EH (cell line): ENCODE data around the gene NES.

Source experiments
- DNase-seq: peaks from one replicate; pipeline ENCODE4 v3.0.0-alpha.2; 2015; ENCODE audit warnings: low read depth

The NES gene

DNA sequence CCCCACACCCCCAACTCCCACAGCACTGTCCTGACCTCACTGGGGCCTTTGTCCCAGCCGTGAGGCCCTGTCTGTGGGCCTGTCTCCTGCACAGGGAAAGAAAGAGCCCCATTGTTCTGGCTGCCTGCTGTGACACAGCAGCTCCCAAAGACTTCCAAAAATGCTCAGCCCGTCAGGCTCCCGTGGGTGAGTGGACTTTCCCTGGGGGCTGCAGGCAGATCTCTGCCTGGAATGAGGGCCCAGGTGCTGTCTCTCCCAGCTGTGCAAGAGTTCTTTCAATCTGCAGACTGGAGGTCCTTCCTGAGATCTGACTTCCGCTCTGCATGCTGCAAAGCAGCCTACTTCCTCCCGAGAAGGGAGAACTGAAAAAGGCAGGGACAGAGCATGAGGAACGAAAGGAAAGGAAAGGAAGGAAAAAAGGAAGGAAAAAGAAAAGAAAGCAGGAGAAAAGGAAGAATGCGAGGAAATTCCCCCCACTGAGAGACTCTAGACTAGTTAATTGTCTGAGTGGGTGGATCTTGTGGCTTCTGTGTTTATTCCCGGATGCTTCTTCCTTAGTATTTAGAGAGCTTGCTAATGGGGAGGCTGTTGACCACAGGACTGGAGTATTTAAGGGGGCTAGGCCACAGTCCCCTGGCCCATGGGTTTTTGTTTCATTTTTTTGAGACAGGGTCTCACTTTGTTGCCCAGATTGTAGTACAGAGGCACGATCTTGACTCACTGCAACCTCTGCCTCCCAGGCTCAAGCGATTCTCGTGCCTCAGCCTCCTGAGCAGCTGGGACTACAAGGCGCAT is 15.0 kb downstream of the NES start:
- peak; percentile 71 for DNase-seq

DNA sequence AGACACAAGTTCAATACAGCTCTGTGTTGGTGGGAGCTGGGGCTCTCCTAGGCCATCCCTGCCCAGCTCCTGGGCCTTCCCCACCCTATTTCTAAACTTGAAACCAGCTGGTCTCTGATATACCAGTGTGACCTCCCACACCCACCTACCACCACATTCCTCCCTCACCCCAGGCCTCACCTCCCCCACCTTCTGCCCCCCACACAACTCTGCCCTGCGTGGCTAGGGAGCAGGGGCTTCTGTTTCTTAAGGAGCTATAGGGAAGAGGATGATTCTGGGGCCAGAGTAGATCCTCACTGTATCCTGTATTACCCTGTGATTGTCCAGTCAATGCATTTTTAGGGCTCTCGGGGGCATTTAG is 16.5 kb downstream of the NES start:
- DNase-seq: no peak

DNA sequence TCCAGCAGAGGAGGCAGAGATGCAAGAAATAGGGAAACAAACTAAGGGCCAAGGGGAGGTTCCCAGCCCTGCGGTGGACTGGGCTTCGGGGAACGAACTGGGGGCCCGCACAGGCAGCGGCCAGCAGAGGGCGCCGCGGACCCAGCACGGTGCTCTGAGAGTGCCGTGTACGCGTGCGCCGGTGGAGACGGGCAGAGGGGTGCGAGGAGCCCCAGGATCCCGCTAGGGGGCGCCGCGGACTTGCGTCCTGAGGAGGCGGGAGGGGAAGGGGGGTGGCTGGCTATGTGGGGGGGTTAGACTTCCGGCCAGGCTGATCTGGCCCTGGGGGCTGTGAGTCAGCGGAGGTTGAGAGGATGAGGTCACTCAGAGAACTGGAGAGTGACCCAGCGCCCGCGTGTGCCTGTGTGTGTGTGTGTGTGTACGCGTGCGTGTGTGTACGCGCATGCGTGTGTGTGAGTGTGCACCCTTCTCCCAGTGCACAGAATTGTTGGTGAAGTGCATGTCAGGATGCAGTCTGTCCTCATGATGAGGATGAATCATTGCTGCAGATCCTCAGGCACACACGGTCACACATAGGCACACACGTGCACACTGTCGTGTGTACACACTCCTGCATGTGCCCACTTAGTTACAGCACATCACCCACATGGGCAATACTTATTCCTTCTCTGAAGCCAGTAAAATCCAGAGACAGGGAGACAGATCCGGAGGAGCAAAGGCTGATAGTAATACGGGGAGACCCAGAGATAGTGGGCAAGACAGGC is 17.0 kb downstream of the NES start:
- peak; percentile 98 for DNase-seq

DNA sequence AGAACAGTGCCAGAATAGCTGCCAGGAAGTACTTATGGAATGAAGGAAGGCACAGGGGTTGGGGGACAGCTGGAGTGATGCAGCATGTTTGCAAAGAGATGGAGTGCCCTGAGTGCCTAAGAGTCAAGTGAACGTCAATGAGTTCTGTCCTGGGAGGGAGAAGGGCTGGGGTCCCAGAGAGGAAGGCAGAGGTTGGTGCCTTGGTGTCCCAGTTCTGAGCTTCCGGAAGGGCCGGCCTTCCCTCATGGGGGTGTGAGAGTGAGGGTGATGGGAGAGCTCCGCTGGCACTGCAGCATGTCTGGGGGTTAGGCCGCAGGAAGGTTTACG is 17.6 kb downstream of the NES start:
- no peak for DNase-seq

DNA sequence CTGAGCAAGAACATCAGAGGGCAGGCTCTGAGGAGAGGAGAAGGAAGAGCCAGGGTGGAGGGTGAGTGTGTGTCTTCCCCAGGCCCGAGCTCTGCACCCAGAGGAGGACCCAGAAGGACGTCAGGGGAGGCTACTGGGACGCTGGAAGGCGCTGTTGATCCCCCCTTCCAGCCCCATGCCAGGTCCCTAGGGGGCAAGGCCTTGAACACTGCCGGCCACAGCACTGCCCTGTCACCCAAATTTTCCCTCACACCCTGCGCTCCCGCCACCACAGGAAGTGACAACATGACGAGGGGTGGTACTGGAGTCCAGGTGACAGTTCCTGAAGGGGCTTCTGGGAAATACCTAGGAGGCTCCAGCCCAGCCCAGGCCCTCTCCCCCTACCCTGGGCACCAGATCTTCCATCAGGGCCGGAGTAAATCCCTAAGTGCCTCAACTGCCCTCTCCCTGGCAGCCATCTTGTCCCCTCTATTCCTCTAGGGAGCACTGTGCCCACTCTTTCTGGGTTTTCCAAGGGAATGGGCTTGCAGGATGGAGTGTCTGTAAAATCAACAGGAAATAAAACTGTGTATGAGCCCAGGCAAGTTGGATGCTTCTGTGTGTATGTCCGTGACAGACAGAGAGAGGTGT is 18.1 kb downstream of the NES start:
- DNase-seq: no peak

DNA sequence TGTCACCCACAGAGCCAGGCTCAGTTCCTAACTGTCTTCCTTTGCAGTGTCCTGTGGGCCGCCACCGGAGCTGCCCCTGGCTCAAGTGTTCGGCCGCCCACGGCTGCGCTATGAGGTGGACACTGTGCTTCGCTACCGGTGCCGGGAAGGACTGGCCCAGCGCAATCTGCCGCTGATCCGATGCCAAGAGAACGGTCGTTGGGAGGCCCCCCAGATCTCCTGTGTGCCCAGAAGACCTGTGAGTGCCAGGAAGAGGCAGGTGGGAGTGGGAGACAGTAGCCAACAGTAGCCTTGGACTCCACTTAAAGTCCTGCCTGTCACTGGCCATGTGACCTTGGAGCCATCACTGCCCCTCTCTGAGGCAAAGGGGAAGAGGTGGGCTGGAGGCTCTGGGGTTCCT is 18.7 kb downstream of the NES start:
- no peak for DNase-seq

DNA sequence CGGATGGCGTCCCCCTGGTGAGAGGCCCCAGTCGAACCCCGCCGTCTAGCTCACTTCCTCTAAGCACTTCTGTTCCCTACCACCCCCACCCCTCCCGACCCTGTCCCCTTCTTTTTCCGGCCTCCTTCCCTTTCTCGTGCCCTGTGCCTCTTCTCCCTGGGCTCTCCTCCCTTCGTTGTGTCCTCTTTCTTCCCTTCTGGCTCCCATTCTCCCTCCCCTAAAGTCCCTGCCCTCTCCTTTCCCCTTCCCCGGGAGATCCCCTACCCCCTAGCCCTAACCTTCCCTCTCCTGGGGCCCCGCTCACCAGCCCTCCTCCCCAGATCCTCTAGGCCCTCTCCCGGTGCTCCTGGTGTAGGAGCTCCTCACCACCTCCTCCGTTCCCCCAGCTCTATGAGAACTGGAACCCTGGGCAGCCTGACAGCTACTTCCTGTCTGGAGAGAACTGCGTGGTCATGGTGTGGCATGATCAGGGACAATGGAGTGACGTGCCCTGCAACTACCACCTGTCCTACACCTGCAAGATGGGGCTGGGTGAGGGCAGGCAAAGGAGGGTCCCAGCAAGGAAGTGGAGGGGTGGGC is 19.4 kb downstream of the NES start:
- DNase-seq: no peak

DNA sequence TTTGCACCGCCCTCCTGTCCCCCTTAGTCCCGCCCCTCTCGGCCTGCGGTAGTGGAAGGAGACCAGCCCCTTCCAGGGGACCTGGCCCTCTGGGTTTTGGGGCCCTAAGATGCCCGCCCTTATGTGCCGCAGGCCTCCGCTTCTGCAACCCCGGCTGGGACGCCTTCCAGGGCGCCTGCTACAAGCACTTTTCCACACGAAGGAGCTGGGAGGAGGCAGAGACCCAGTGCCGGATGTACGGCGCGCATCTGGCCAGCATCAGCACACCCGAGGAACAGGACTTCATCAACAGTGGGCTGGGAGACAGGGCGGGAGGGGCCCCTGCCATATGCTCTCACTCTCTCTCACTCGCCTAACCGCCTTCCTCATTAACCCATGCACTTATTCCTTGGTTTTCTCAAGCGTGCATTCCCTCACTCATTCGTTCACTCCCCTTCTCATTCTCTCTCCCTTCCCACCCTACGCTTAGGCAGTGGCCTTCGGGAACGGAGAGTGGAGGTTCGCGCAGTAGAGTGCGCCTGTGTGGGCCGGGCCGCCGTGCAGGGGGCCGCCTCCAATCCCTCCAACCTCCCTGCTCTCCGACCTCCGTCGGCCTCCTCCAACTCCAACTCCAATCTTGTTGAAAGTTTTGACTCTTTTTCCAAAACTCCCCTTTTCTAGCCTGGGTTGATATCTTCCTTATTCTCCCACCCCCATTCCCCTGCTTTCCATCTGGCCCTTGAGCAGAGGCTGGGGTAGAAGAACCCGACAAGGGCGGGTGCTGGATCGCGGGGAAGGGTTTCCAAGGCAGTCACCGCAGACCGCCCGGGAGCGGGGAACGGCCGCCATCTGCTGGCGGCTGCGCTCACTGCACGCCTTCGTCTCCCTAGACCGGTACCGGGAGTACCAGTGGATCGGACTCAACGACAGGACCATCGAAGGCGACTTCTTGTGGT is 20.1 kb downstream of the NES start:
- peak; percentile 64 for DNase-seq

DNA sequence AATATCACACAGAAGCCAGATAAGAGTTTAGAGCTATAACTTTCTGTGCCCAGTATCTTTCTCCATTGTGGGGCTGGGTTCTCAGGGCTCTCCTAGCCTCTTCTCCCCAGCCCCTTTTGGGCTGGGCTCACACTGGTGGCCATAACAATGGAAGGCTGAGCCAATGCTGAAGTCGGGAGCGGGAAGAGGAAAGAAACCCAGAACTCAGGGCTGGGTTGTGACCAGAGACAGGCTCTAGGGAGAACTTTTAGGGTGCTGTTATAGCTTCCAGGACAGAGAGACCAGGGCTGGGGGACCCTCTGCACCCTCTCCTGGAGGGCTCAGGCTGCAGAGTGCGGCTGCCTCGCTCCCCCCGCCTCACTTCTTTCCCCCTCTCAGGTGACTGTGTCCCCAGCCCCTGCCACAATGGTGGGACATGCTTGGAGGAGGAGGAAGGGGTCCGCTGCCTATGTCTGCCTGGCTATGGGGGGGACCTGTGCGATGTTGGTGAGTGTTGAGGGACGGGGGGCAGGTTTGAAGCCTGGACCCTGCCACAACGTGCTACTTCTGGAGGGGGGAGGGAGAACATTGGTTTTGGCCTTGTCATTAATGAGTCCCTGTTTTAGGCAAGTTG is 21.2 kb downstream of the NES start:
- no peak for DNase-seq

DNA sequence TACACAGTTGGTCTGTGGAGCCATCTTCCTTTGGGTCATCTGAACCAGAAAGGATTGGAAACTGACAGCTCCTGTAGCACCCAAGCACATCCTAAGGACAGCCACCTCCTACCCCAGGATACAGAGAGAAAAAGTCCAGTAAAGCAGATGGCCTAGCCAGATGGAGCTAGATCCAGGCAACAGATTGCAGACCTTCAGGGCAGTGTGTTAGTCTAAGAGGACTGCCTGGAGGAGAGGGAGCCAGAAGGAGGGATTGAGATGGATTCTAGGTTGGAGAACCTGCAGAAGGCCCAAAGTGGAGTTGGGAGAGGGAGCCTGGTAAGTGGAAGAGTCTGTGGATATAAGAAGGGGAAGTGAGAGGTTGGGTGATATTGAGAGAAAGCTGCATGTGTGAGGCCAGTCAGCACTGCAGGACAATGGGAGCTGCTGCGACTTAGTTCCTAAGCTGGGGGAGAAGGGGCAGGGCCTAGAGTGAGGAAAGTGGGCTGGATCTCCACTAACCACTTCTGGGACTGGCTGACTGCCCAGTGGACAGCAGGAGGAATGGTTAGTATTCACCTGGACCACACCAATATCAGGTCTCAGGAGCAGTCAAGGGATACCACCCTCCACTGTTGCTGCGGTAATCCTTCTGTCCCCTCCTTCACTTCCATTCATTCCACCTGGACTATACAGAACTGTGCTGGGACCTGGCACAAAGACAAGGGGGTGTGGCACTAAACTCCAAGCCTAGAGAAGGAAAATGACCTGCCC is 21.9 kb downstream of the NES start:
- DNase-seq: no peak

DNA sequence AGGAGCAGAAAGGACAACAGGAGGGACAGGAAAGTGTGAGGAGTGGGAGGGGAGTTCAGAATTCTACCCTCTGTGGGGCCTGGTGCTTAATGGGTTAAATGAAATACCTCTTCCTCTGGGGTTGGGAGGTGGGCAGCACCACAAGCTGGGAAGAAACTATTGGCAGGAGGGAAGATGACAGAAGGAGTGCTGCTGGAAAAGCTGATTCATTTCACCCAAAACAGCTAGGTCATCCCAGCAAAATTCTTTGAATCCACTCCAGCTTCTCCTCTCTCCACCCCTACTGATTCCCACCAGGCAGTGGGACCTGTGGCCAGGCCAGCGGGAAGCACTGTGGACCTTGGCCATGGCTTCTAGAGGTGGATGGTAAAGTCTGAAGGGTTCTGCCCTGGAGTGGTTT is 22.5 kb downstream of the NES start:
- peak; percentile 57 for DNase-seq

DNA sequence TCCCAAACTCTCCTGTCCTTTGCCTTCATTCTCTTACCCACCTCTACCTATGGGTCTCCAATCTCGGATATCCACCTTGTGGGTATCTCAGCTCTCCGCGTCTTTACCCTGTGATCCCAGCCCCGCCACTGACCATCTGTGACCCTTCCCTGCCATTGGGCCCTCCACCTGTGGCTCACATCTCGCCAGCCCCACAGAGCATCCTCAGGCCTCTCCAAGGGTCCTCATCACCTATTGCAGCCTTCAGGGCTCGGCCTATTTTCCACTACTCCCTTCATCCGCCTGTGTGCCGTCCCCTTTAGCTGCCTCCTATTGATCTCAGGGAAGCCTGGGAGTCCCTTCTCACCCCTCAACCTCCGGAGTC is 24.2 kb downstream of the NES start:
- no peak for DNase-seq

DNA sequence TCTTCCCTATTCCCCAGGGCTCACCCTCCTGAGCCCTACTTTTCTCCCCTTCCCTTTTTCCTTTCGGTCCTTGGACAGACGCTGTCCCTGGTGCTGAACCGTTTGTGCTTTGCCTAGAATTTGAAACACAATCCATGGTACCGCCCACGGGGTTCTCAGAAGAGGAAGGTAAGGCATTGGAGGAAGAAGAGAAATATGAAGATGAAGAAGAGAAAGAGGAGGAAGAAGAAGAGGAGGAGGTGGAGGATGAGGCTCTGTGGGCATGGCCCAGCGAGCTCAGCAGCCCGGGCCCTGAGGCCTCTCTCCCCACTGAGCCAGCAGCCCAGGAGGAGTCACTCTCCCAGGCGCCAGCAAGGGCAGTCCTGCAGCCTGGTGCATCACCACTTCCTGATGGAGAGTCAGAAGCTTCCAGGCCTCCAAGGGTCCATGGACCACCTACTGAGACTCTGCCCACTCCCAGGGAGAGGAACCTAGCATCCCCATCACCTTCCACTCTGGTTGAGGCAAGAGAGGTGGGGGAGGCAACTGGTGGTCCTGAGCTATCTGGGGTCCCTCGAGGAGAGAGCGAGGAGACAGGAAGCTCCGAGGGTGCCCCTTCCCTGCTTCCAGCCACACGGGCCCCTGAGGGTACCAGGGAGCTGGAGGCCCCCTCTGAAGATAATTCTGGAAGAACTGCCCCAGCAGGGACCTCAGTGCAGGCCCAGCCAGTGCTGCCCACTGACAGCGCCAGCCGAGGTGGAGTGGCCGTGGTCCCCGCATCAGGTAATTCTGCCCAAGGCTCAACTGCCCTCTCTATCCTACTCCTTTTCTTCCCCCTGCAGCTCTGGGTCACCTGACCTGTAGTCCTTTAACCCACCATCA is 24.8 kb downstream of the NES start:
- DNase-seq: peak; percentile 63

DNA sequence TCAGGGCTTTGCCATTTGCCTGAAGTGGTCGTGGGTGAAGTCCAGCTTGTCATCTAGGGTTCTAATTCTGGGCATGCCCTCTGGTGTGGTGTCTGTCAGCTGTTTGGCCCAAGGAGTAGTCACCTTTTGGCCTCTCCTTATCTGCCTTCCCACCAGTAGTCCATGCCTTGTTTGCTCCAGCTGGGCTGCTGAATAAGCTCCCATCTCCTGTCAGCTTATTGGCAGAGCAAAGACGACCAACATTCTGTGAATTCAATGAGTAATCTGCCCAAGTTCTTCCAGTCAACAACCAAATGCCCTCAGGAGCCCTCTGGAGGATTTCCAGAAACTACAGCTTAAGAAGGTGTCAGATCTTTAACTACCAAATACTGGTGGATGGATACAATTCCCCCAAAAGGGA is 28.3 kb downstream of the NES start:
- DNase-seq: no peak

DNA sequence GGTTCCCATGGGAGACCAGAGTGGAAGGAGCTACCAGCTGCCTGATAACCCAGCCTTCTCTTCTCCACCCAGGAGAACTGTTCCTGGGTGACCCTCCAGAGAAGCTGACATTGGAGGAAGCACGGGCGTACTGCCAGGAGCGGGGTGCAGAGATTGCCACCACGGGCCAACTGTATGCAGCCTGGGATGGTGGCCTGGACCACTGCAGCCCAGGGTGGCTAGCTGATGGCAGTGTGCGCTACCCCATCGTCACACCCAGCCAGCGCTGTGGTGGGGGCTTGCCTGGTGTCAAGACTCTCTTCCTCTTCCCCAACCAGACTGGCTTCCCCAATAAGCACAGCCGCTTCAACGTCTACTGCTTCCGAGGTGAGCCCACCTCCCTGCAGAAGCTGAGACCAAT is 28.7 kb downstream of the NES start:
- DNase-seq: no peak

DNA sequence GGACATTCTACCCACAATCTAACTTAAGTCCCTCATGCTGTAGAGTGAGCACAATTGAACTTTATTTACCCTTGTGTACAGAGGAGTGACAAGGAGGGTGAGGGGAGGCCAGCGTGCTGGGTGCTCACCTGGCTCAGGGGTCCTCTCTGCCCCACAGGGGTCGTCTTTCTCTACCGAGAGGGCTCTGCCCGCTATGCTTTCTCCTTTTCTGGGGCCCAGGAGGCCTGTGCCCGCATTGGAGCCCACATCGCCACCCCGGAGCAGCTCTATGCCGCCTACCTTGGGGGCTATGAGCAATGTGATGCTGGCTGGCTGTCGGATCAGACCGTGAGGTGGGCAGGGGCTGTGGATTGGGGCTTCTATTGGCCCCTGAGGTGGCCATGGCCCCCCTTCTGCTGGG is 29.9 kb downstream of the NES start:
- DNase-seq: no peak

DNA sequence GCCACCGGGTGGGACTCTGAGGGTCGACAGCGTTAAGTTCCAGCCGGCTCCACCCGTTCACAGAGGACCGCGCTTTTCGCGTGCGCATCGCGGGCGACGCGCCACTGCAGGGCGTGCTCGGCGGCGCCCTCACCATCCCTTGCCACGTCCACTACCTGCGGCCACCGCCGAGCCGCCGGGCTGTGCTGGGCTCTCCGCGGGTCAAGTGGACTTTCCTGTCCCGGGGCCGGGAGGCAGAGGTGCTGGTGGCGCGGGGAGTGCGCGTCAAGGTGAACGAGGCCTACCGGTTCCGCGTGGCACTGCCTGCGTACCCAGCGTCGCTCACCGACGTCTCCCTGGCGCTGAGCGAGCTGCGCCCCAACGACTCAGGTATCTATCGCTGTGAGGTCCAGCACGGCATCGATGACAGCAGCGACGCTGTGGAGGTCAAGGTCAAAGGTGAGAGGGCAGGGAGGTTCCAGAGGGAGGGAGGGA is 30.4 kb downstream of the NES start:
- no peak for DNase-seq

DNA sequence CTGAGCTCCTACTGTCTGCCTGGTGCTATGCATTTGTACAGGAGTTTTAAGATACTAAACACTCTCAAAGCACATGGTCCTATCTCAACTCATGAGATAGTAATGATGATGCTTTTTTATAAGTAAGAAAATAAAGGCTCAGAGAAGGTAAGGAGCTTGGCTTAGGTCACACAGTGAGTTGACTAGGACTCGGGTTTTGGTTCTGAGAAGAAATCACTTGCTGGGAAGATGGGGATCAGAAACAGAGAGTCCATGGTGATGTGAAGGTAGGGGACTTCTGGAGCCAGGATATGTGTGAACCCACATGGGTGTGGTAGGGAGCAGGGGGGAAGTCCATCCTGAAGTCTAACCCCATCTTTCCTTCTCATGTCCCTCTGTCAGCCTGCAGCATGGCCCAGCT is 31.5 kb downstream of the NES start:
- no peak for DNase-seq

DNA sequence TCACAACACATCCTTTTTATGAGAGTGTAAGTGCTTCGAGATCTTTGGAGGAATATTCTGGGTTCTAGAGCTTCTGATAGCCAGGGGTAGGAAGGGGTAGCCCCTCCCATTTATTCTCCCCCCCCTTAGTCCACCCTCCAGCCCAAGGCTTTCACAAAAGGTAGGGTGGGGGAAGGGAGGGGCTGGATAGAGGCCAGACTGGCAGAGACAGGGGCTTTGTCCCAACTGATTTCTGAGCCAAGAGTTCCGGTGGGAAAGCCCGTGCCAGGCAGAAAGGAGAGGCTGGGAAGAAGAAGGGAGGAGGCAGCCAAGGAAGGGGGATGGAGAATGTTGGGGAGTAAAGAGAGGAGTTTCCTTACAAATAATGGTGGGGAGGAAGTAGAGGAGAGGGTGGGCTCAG is 32.2 kb downstream of the NES start:
- no peak for DNase-seq

DNA sequence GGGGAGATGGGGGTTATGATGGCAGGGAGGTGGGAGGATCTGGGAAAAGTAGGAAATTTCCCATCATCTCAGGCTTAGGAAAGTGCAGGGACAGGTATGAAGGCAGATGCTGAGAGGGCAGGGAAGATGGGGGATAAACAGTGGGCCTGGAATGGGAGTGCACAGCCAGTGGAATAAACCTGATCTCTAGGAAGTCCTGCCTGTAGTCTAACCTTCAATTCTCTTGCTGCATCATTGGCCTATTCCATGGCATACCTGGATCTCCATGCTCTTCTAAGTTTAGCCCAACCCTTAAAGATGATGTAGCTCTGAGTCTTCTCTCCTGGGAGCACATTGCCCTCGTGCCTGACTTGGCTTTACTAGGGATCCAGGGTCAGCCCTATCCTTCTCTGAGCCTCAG is 32.6 kb downstream of the NES start:
- DNase-seq: no peak
